GM06990 (cell line): ENCODE results near the gene NR5A1.

ENCODE experiments used
- DNase-seq: peaks from one replicate; pipeline ENCODE4 v3.0.0-alpha.2; 2011; ENCODE audit not compliant: insufficient read length; ENCODE audit errors: extremely low read depth
- H3K27me3 ChIP-seq: replicated peaks from 2 replicates; pipeline ENCODE4 v1.6.0; 2011; ENCODE audit warnings: low read length; ENCODE audit not compliant: control insufficient read depth, insufficient read depth
- H3K36me3 ChIP-seq: 2 replicates; pipeline ENCODE4 v1.5.1; 2011; ENCODE audit warnings: low read length; ENCODE audit not compliant: control insufficient read depth, insufficient read depth
- H3K4me3 ChIP-seq: replicated peaks from 2 replicates; pipeline ENCODE4 v1.5.1; 2011; ENCODE audit warnings: low read depth, mild to moderate bottlenecking, control low read depth, low read length
- TF ChIP-seq, protein P1 (sequence below): IDR thresholded peaks from 2 replicates; pipeline ENCODE4 v1.5.1; 2011; ENCODE audit warnings: low read length, control low read depth, mild to moderate bottlenecking, inconsistent platforms; ENCODE audit not compliant: insufficient read depth, poor library complexity, severe bottlenecking

Gene NR5A1

DNA sequence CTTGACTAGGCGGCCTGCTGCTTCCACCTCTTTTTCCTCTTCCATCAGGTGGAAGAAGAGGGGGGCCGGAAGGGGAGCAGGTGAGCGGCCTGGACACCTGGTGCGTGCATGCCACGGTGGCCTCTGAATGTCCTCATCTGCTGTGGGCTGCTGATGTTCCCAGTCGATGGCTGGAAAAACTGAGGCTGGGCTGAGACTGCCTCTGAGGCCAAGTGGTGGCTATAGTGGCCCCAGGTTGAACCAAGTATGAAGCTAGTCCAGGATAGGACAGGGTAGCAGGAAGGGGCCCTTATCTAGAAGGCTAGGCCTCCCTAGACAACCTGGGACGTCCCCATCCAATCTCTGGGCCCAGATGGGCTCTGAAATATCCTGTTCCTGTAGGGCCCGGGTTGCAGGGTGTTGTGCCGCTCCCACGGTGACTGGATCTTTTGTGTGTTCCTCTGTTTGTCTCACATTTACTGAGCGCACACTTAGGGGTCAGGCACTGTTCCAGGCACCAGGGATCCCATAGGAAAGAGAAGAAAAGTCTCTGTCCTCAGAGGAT, 753 bp upstream of the NR5A1 start:
- no peak for DNase-seq
- TF ChIP-seq, protein P1, sequence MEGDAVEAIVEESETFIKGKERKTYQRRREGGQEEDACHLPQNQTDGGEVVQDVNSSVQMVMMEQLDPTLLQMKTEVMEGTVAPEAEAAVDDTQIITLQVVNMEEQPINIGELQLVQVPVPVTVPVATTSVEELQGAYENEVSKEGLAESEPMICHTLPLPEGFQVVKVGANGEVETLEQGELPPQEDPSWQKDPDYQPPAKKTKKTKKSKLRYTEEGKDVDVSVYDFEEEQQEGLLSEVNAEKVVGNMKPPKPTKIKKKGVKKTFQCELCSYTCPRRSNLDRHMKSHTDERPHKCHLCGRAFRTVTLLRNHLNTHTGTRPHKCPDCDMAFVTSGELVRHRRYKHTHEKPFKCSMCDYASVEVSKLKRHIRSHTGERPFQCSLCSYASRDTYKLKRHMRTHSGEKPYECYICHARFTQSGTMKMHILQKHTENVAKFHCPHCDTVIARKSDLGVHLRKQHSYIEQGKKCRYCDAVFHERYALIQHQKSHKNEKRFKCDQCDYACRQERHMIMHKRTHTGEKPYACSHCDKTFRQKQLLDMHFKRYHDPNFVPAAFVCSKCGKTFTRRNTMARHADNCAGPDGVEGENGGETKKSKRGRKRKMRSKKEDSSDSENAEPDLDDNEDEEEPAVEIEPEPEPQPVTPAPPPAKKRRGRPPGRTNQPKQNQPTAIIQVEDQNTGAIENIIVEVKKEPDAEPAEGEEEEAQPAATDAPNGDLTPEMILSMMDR, result no peak
- Histone ChIP-seq H3K4me3 (no peak overlapping the region), H3K36me3 (no peaks in the 10 kb centered on the region), H3K27me3 (peaks cover 2% of the 10 kb centered on the region; the same call in 1 of the 2 replicates)

DNA sequence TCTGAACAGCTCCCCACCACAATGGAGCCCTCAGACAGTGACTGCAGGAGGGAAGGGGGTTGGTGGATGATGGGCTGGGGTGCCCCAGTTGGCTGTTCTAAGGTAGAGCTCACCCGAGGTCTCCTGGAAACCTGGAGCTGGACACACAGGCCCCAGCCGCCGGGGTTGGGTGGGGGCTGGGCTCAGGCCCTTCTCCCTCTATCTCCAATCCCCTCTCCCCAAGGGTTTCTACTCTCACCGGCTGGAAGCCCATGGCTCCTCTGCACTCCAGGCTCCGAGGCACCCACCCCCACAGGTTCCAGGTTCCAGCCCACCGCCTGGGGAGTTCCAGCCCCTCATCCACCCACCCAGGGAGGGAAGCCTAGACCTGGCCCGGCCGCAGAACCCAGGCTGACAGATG, 766 bp downstream of the NR5A1 start:
- H3K27me3 ChIP-seq, result peaks cover 2% of the 10 kb centered on the region; the same call in 1 of the 2 replicates
- H3K36me3 ChIP-seq, result no peaks in the 10 kb centered on the region
- DNase-seq, result no peak
- H3K4me3 ChIP-seq, result no peak overlapping the region
- TF ChIP-seq, protein P1, result no peak

GRCh38 chr9:124505901-124506346, 1.3 kb downstream of the NR5A1 start:
- no peak for DNase-seq
- Histone ChIP-seq H3K27me3 (peaks cover 2% of the 10 kb centered on the region; the same call in 1 of the 2 replicates), H3K4me3 (no peak overlapping the region), H3K36me3 (no peaks in the 10 kb centered on the region)
- TF ChIP-seq, protein P1, result no peak

DNA sequence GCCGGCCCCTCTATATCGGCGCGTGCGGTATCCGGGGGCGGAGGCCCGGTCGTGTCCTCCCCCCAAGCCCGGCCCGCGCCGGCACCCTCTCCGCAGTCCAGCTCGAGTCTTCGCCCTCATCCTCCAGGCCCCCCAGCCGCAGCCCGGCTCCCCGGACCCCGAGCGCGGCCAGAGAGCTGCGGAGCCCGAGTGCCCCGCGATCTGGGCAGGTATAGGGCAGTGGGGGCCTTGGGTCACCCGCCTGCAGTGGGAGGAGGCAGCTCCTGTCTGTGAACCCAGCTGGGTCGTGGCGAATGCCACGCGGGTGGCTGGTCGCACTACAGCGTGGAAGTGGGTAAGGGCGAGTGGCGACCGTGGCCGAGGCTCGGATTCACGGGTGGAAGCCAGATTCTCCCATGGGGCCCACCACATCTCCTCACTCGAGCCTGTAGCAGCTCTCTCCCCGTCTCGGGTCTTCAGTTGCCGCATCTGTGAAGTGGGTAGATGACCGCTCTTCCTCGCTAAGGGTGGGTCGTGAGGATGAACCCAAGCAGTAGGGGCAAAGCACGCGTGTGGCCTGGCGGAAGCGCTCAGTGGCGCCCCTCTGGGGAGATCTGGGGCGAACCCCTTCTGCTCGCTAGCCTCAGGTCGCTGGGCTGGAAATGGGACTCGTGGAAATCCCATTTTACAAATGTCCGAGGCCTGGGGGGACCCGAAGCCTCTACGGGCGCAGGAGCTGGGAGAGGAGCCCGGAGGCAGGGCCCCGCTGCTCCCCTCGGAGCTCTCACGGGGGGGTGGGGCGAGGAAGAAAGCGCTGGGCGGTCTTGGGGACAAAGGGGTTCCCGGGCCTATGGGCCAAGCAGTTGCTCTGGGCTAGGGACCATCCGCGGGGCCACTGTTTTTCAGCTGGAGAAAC, 1.9 kb downstream of the NR5A1 start:
- H3K4me3 ChIP-seq, result no peak overlapping the region
- no peak for DNase-seq
- TF ChIP-seq, protein P1, result no peak
- H3K27me3 ChIP-seq, result peaks cover 2% of the 10 kb centered on the region; the same call in 1 of the 2 replicates
- no peaks in the 10 kb centered on the region for H3K36me3 ChIP-seq

DNA sequence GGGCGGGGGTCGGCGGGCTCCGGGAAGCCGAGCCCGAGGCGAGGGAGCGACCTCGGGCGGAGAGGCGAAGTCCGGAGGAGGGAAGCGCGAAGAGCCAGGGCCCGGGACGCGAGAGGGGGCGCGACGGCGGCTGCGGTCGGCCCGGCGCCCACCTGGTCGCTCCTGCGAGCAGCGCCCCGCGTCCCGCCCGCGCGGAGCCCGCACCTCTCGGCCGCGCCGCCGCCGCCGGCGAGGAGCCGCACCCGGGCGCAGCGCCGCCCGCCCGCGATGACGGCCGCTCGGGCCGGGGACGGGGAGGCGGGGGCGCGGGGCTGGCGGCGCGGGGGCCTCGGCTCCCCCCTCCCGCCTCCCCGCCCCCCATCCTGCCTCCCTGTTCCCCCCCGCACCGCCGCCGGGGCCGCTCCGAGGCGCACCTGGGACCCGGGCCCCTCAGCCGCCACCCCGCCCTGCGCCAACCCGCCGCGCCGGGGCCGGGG, 2.6 kb downstream of the NR5A1 start:
- Histone ChIP-seq H3K4me3 (no peak overlapping the region), H3K27me3 (peaks cover 2% of the 10 kb centered on the region; the same call in 1 of the 2 replicates), H3K36me3 (no peaks in the 10 kb centered on the region)
- TF ChIP-seq, protein P1, result no peak
- DNase-seq, result no peak
